ENCODE measurements around the gene ERC2. TPM values are rescaled to one million over a fixed set of nuclear protein-coding genes. Genes with fewer than 3 reads are reported as not detected.

ERC2 gene
- total RNA-seq, 1 donor from 2014 or later = 0.81 TPM

- intact Hi-C loops (cut with DNase I) = no loop called here
- ATAC-seq (ENCODE audit: poor library complexity) (no peak), DNase-seq (no peak)
Measured at GRCh38 chr3:55686426-55687254, 781.6 kb downstream of the ERC2 start.

GRCh38 chr3:55683666-55684270 lies 784.5 kb downstream of the ERC2 start:
- intact Hi-C loops (cut with DNase I) = no loop called here
- ATAC-seq (ENCODE audit: poor library complexity) = no peak
- DNase-seq = no peak

GRCh38 chr3:55682461-55682860 lies 785.8 kb downstream of the ERC2 start:
- ATAC-seq (ENCODE audit: poor library complexity) (no peak), DNase-seq (no peak)
- intact Hi-C loops (cut with DNase I) = no loop called here

GRCh38 chr3:55678546-55679216 lies 789.6 kb downstream of the ERC2 start:
- no peak for ATAC-seq (ENCODE audit: poor library complexity)
- intact Hi-C loops (cut with DNase I) = no loop called here
- no peak for DNase-seq

GRCh38 chr3:55676643-55677042 lies 791.6 kb downstream of the ERC2 start:
- intact Hi-C loops (cut with DNase I) = no loop called here
- ATAC-seq (ENCODE audit: poor library complexity) (no peak), DNase-seq (no peak)

GRCh38 chr3:55675478-55675877 lies 792.8 kb downstream of the ERC2 start:
- no peak for ATAC-seq (ENCODE audit: poor library complexity)
- intact Hi-C loops (cut with DNase I) = no loop called here
- no peak for DNase-seq

- DNase-seq = no peak
- no peak for ATAC-seq (ENCODE audit: poor library complexity)
- intact Hi-C loops (cut with DNase I) = no loop called here
Measured at GRCh38 chr3:55673764-55674163, 794.5 kb downstream of the ERC2 start.

GRCh38 chr3:55669133-55669532 lies 799.1 kb downstream of the ERC2 start:
- intact Hi-C loops (cut with DNase I) = no loop called here
- ATAC-seq (ENCODE audit: poor library complexity) = no peak
- no peak for DNase-seq

- DNase-seq (no peak), ATAC-seq (ENCODE audit: poor library complexity) (no peak)
- intact Hi-C loops (cut with DNase I) = no loop called here
Measured at GRCh38 chr3:55668359-55668758, 799.9 kb downstream of the ERC2 start.

GRCh38 chr3:55664387-55664786 lies 803.9 kb downstream of the ERC2 start:
- no peak for ATAC-seq (ENCODE audit: poor library complexity)
- intact Hi-C loops (cut with DNase I) = no loop called here
- DNase-seq = no peak

GRCh38 chr3:55662683-55663082 lies 805.6 kb downstream of the ERC2 start:
- DNase-seq (no peak), ATAC-seq (ENCODE audit: poor library complexity) (no peak)
- intact Hi-C loops (cut with DNase I) = no loop called here

- ATAC-seq (ENCODE audit: poor library complexity) = no peak
- DNase-seq = no peak
Measured at GRCh38 chr3:55661571-55661970, 806.7 kb downstream of the ERC2 start.

GRCh38 chr3:55661141-55661540 lies 807.1 kb downstream of the ERC2 start:
- intact Hi-C loops (cut with DNase I) = no loop called here
- DNase-seq (no peak), ATAC-seq (ENCODE audit: poor library complexity) (no peak)

More at GRCh38 chr3:55661571-55661970, 806.7 kb downstream of the ERC2 start:
- intact Hi-C loops (cut with DNase I) = no loop called here

GRCh38 chr3:55660642-55661041 lies 807.6 kb downstream of the ERC2 start:
- intact Hi-C loops (cut with DNase I) = no loop called here
- ATAC-seq (ENCODE audit: poor library complexity) (no peak), DNase-seq (no peak)

- ATAC-seq (ENCODE audit: poor library complexity) = no peak
- intact Hi-C loops (cut with DNase I) = no loop called here
- no peak for DNase-seq
Measured at GRCh38 chr3:55659701-55660100, 808.6 kb downstream of the ERC2 start.

GRCh38 chr3:55658690-55659562 lies 809.3 kb downstream of the ERC2 start:
- intact Hi-C loops (cut with DNase I) = no loop called here
- ATAC-seq (ENCODE audit: poor library complexity) (no peak), DNase-seq (no peak)

- no peak for DNase-seq
- intact Hi-C loops (cut with DNase I) = no loop called here
- no peak for ATAC-seq (ENCODE audit: poor library complexity)
Measured at GRCh38 chr3:55658270-55658669, 810.0 kb downstream of the ERC2 start.

GRCh38 chr3:55655544-55655943 lies 812.7 kb downstream of the ERC2 start:
- intact Hi-C loops (cut with DNase I) = no loop called here
- DNase-seq (no peak), ATAC-seq (ENCODE audit: poor library complexity) (no peak)

Measured in Right ventricle myocardium superior (tissue), 1 donor.